ENCODE data around the gene JMJD6. TPM values are rescaled to one million over a fixed set of nuclear protein-coding genes. Genes with fewer than 3 reads are reported as not detected.

The JMJD6 gene
- total and polyA plus RNA-seq, 2 of the 8 experiments (the other 6 are each of a cell fraction or from before 2014, with no cell fraction given): 8.6 to 18.6 TPM

DNA sequence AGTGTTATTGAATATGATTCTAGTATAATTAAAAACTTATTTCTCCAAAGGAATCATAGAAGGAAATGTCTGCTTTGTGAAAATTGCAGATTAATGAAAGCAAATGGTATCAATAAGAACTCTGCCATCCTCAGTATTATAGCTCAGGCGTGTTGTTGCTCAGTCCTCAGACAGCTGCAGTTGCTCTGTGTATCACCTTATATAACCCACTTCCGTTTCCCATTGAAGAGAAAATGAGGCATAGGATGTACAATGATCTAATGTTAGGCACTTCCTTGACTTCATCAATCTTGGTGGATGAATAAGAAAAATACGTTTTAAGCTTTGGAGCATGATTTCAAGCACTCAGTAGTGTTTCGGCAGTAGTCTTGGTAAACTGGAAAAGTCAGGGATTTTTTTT, 25.6 kb upstream of the JMJD6 start (continued):
- TF ChIP-seq, protein P1, sequence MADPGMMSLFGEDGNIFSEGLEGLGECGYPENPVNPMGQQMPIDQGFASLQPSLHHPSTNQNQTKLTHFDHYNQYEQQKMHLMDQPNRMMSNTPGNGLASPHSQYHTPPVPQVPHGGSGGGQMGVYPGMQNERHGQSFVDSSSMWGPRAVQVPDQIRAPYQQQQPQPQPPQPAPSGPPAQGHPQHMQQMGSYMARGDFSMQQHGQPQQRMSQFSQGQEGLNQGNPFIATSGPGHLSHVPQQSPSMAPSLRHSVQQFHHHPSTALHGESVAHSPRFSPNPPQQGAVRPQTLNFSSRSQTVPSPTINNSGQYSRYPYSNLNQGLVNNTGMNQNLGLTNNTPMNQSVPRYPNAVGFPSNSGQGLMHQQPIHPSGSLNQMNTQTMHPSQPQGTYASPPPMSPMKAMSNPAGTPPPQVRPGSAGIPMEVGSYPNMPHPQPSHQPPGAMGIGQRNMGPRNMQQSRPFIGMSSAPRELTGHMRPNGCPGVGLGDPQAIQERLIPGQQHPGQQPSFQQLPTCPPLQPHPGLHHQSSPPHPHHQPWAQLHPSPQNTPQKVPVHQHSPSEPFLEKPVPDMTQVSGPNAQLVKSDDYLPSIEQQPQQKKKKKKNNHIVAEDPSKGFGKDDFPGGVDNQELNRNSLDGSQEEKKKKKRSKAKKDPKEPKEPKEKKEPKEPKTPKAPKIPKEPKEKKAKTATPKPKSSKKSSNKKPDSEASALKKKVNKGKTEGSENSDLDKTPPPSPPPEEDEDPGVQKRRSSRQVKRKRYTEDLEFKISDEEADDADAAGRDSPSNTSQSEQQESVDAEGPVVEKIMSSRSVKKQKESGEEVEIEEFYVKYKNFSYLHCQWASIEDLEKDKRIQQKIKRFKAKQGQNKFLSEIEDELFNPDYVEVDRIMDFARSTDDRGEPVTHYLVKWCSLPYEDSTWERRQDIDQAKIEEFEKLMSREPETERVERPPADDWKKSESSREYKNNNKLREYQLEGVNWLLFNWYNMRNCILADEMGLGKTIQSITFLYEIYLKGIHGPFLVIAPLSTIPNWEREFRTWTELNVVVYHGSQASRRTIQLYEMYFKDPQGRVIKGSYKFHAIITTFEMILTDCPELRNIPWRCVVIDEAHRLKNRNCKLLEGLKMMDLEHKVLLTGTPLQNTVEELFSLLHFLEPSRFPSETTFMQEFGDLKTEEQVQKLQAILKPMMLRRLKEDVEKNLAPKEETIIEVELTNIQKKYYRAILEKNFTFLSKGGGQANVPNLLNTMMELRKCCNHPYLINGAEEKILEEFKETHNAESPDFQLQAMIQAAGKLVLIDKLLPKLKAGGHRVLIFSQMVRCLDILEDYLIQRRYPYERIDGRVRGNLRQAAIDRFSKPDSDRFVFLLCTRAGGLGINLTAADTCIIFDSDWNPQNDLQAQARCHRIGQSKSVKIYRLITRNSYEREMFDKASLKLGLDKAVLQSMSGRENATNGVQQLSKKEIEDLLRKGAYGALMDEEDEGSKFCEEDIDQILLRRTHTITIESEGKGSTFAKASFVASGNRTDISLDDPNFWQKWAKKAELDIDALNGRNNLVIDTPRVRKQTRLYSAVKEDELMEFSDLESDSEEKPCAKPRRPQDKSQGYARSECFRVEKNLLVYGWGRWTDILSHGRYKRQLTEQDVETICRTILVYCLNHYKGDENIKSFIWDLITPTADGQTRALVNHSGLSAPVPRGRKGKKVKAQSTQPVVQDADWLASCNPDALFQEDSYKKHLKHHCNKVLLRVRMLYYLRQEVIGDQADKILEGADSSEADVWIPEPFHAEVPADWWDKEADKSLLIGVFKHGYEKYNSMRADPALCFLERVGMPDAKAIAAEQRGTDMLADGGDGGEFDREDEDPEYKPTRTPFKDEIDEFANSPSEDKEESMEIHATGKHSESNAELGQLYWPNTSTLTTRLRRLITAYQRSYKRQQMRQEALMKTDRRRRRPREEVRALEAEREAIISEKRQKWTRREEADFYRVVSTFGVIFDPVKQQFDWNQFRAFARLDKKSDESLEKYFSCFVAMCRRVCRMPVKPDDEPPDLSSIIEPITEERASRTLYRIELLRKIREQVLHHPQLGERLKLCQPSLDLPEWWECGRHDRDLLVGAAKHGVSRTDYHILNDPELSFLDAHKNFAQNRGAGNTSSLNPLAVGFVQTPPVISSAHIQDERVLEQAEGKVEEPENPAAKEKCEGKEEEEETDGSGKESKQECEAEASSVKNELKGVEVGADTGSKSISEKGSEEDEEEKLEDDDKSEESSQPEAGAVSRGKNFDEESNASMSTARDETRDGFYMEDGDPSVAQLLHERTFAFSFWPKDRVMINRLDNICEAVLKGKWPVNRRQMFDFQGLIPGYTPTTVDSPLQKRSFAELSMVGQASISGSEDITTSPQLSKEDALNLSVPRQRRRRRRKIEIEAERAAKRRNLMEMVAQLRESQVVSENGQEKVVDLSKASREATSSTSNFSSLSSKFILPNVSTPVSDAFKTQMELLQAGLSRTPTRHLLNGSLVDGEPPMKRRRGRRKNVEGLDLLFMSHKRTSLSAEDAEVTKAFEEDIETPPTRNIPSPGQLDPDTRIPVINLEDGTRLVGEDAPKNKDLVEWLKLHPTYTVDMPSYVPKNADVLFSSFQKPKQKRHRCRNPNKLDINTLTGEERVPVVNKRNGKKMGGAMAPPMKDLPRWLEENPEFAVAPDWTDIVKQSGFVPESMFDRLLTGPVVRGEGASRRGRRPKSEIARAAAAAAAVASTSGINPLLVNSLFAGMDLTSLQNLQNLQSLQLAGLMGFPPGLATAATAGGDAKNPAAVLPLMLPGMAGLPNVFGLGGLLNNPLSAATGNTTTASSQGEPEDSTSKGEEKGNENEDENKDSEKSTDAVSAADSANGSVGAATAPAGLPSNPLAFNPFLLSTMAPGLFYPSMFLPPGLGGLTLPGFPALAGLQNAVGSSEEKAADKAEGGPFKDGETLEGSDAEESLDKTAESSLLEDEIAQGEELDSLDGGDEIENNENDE (IDR thresholded peaks at IDR 0.05; ENCODE audit: insufficient replicate concordance, low read length): no peak
- TF ChIP-seq CTBP2 (IDR thresholded peaks at IDR 0.05; ENCODE audit: borderline replicate concordance, insufficient read depth, insufficient read length, low read length) (no peak), ZNF274 (IDR thresholded peaks at IDR 0.05; ENCODE audit: borderline replicate concordance, extremely low read depth, low read length) (no peak), RNF2 (IDR thresholded peaks at IDR 0.05; ENCODE audit: borderline replicate concordance, low read depth, low read length, missing control alignments, poor library complexity, severe bottlenecking) (no peak), HDAC2 (IDR thresholded peaks at IDR 0.05; ENCODE audit: borderline replicate concordance in 1 of 2, low read depth in 2 of 2, low read length in 2 of 2) (no peak), EP300 (IDR thresholded peaks at IDR 0.05; ENCODE audit: borderline replicate concordance in 1 of 2, low read depth in 2 of 2, low read length in 2 of 2) (no peak), SIRT6 (IDR thresholded peaks at IDR 0.05; ENCODE audit: low read length) (no peak), BRCA1 (IDR thresholded peaks at IDR 0.05; ENCODE audit: low read depth, low read length) (no peak), EZH2 (IDR thresholded peaks at IDR 0.05; ENCODE audit: low read depth, low read length, severe bottlenecking) (no peak), POU5F1 (IDR thresholded peaks at IDR 0.05; ENCODE audit: low read depth, low read length) (no peak), CHD1 (IDR thresholded peaks at IDR 0.05; ENCODE audit: low read depth, low read length) (no peak)

Measured in H1 (cell line).